Right lobe of liver (tissue), 4 donors: Measurements from ENCODE around the gene AGFG2.

Source experiments
- CTCF ChIP-seq, 4 donors: fragments of 200-600 bp in 3 of 4; fragments of 450-650 bp in 1 of 4; IDR thresholded peaks; one replicate each; pipeline versions ENCODE4 v1.5.1 to v1.8.0; 2016 to 2022; ENCODE audit warnings: antibody characterized with exemption in 4 of 4, mild to moderate bottlenecking in 2 of 4
- POLR2A ChIP-seq: fragments of 450-650 bp; IDR thresholded peaks from one replicate; pipeline ENCODE4 v1.6.1; 2017; ENCODE audit warnings: antibody characterized with exemption, mild to moderate bottlenecking
- donor health status: DM: no; HTN: no; CAD: no.
- donor health status: DM: no; HTN: no; CAD: no.
- donor health status: DM: no; HTN: yes; CAD: no.

GRCh38 chr7:100509231-100509630, 29.8 kb upstream of the AGFG2 start:
- TF ChIP-seq CTCF (IDR thresholded peaks at IDR 0.05) (no peak), POLR2A (no peak)
